WERI-Rb-1 (cell line): Measurements from ENCODE around the gene HYAL1.

Source experiments
- DNase-seq: peaks from one replicate; pipeline ENCODE4 v3.0.0-alpha.2; 2020
- H3K27ac ChIP-seq: fragments of 250-450 bp; sonication (Bioruptor Pico); 2 replicates; pipeline ENCODE4 v1.5.1; 2020; ENCODE audit warnings: mild to moderate bottlenecking, moderate library complexity
- H3K27me3 ChIP-seq: fragments of 250-450 bp; sonication (Bioruptor Pico); 2 replicates; pipeline ENCODE4 v1.5.1; 2021; ENCODE audit warnings: mild to moderate bottlenecking, low read depth, moderate library complexity; ENCODE audit not compliant: insufficient read depth, severe bottlenecking
- H3K36me3 ChIP-seq: fragments of 250-450 bp; sonication (Bioruptor Pico); 2 replicates; pipeline ENCODE4 v1.5.1; 2020; ENCODE audit warnings: mild to moderate bottlenecking, moderate library complexity
- H3K4me3 ChIP-seq: 2 replicates; pipeline ENCODE4 v1.5.1; 2011; ENCODE audit warnings: low read depth, mild to moderate bottlenecking, control low read depth, low read length
- H3K9me3 ChIP-seq: fragments of 250-450 bp; sonication (Bioruptor Pico); 2 replicates; pipeline ENCODE4 v1.5.1; 2021; ENCODE audit warnings: mild to moderate bottlenecking, moderate library complexity; ENCODE audit not compliant: severe bottlenecking
- CTCF ChIP-seq: IDR thresholded peaks from 2 replicates; pipeline ENCODE4 v1.5.1; 2011; ENCODE audit warnings: low read depth, mild to moderate bottlenecking, control low read depth, inconsistent platforms, low read length

Gene HYAL1

GRCh38 chr3:50325113-50325480 is 21.7 kb upstream of the HYAL1 start:
- no peak overlapping the region for H3K27ac ChIP-seq
- H3K4me3 ChIP-seq: no peak overlapping the region
- no peak for DNase-seq
- peaks cover 37% of the 10 kb centered on the region for H3K36me3 ChIP-seq
- no peaks in the 10 kb centered on the region for H3K9me3 ChIP-seq
- TF ChIP-seq CTCF: no peak
- no peaks in the 10 kb centered on the region for H3K27me3 ChIP-seq

DNA sequence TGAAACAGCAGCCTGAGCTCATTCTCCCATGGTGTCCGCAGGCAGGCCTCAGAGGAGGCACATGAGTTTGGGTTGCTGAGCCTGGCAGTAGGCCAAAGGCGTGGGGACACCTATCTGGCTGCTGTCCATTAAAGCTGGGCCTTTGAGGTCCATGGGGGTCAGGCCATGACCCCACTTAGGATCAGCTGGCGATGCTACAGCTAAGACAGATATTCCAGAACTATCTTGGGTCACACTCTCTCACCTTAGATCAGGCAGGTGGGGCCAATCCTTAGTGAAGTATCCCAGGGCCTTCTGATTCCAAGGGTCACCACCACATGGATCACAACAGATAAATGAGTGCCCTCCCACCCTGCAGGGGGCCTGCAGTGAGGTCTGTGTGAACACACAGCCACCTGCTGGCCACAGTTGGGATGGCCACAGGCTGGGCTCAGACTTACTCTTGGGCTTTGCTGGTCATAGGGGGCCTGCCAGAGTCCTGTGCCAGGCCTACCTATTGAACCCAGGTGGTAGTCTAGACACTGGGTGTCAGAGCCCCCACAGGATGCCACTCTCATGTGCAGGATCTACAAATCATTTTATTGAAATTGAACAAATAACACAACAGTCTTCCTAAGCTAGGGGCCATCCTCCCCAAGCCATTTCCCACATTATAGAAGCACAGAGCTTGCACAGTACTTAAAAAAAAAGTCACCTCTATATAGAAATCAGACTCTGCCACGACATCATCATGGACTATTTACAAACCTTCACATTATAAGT is 21.2 kb upstream of the HYAL1 start:
- peak; percentile 90 for TF ChIP-seq CTCF
- DNase-seq: peak; percentile 88
- Histone ChIP-seq H3K36me3 (peaks cover 37% of the 10 kb centered on the region), H3K27ac (no peak overlapping the region), H3K4me3 (no peak overlapping the region), H3K9me3 (no peaks in the 10 kb centered on the region), H3K27me3 (no peaks in the 10 kb centered on the region)

- no peak for DNase-seq
- Histone ChIP-seq H3K36me3 (peaks cover 41% of the 10 kb centered on the region), H3K27ac (no peak overlapping the region), H3K27me3 (no peaks in the 10 kb centered on the region), H3K4me3 (no peak overlapping the region), H3K9me3 (no peaks in the 10 kb centered on the region)
- TF ChIP-seq CTCF: no peak
Measured at GRCh38 chr3:50323614-50324199, 20.3 kb upstream of the HYAL1 start.

DNA sequence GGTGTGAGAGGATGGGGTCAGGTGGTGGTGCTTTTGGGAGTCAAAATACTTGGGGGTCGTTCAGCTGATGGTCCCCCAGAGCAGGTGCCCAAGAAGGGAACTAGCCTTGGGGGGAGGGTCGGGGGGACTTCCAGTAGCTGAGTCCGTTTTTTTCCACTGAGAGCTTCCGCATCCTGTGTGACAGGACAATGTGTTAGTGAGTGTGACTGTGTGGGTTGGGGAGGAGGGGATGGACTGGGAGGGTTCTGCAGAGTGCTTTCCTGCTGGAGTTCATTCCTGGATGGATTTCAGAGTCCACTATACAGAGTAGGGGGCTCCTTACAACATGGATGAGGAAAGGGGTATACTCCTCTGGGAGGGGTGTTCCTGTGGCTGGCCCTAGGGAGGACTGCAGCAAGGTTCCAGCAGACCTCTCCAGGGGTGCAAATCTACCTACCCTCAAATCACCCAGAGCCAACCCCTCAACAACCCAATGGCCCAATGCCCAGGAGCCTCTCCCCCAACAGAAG is 19.8 kb upstream of the HYAL1 start:
- no peak for DNase-seq
- H3K4me3 ChIP-seq: no peak overlapping the region
- H3K27me3 ChIP-seq: no peaks in the 10 kb centered on the region
- no peaks in the 10 kb centered on the region for H3K9me3 ChIP-seq
- TF ChIP-seq CTCF: no peak
- peaks cover 46% of the 10 kb centered on the region for H3K36me3 ChIP-seq
- no peak overlapping the region for H3K27ac ChIP-seq

GRCh38 chr3:50322386-50323091 is 19.2 kb upstream of the HYAL1 start, which contains the start of gene HYAL2:
HYAL2 (minus strand) TSS chr3:50322745; CDS start chr3:50320489, 2,256 bp downstream.
- peak within 1 kb of the TSS; percentile 100 for H3K27ac ChIP-seq
- H3K4me3 ChIP-seq: peak within 1 kb of the TSS; percentile 74
- DNase-seq: no peak
- H3K27me3 ChIP-seq: no peaks in the 10 kb centered on the region
- peaks cover 48% of the 10 kb centered on the region for H3K36me3 ChIP-seq
- no peak for TF ChIP-seq CTCF
- no peaks in the 10 kb centered on the region for H3K9me3 ChIP-seq
